Loucy (cell line): Measurements from ENCODE around the gene FGF11.

ENCODE experiments used
- H2AFZ ChIP-seq: fragments of 200-600 bp; sonication (generic); 2 replicates; pipeline ENCODE4 v1.6.0; 2016; ENCODE audit warnings: antibody characterized with exemption, mild to moderate bottlenecking, low read length, moderate library complexity
- H3F3A ChIP-seq: fragments of 200-600 bp; 2 replicates; pipeline ENCODE4 v1.6.0; 2016; ENCODE audit warnings: antibody characterized with exemption, low read depth, mild to moderate bottlenecking
- H3K27me3 ChIP-seq: fragments of 200-600 bp; sonication (generic); 2 replicates; pipeline ENCODE4 v1.6.1; 2014; ENCODE audit warnings: low read length, mild to moderate bottlenecking; ENCODE audit not compliant: insufficient read depth, poor library complexity, severe bottlenecking
- H3K36me3 ChIP-seq: fragments of 200-600 bp; sonication (generic); 2 replicates; pipeline ENCODE4 v1.6.1; 2016; ENCODE audit warnings: low read length; ENCODE audit not compliant: insufficient read depth
- H3K4me1 ChIP-seq: fragments of 200-600 bp; sonication (generic); 2 replicates; pipeline ENCODE4 v1.5.1; 2014; ENCODE audit warnings: low read length, mild to moderate bottlenecking; ENCODE audit not compliant: insufficient read depth, poor library complexity, severe bottlenecking
- H3K4me2 ChIP-seq: fragments of 200-600 bp; sonication (generic); 2 replicates; pipeline ENCODE4 v1.6.0; 2014; ENCODE audit warnings: antibody characterized with exemption, low read length, low read depth, mild to moderate bottlenecking; ENCODE audit not compliant: poor library complexity, severe bottlenecking
- H3K4me3 ChIP-seq: fragments of 200-600 bp; sonication (generic); 2 replicates; pipeline ENCODE4 v1.5.1; 2014; ENCODE audit warnings: low read length, mild to moderate bottlenecking, mixed read lengths; ENCODE audit not compliant: poor library complexity, severe bottlenecking
- H3K79me2 ChIP-seq: fragments of 200-600 bp; sonication (generic); 2 replicates; pipeline ENCODE4 v1.6.1; 2014; ENCODE audit warnings: low read length; ENCODE audit not compliant: insufficient read depth
- H3K9ac ChIP-seq: fragments of 200-600 bp; sonication (generic); 2 replicates; pipeline ENCODE4 v1.6.0; 2014; ENCODE audit warnings: mild to moderate bottlenecking, low read depth, low read length, moderate library complexity; ENCODE audit not compliant: poor library complexity, severe bottlenecking
- H3K9me2 ChIP-seq: fragments of 200-600 bp; sonication (generic); replicated peaks from 2 replicates; pipeline ENCODE4 v1.6.1; 2016; ENCODE audit warnings: low read depth, low read length, mixed read lengths
- H3K9me3 ChIP-seq: fragments of 200-600 bp; sonication (generic); 2 replicates; pipeline ENCODE4 v1.6.1; 2014; ENCODE audit warnings: mild to moderate bottlenecking, antibody characterized with exemption, low read length, low read depth; ENCODE audit not compliant: insufficient read depth
- H4K20me1 ChIP-seq: fragments of 200-600 bp; sonication (generic); 2 replicates; pipeline ENCODE4 v1.6.0; 2014; ENCODE audit warnings: antibody characterized with exemption, low read length, mild to moderate bottlenecking; ENCODE audit not compliant: insufficient read depth, poor library complexity, severe bottlenecking
- CTCF ChIP-seq: fragments of 200-600 bp; sonication (generic); conservative IDR thresholded peaks from 2 replicates; pipeline ENCODE4 v1.5.1; 2014; ENCODE audit warnings: mild to moderate bottlenecking, antibody characterized with exemption, low read length
- EZH2phosphoT487 ChIP-seq: fragments of 200-600 bp; IDR thresholded peaks from 2 replicates; pipeline ENCODE4 v1.6.1; 2018; ENCODE audit warnings: antibody characterized with exemption, mild to moderate bottlenecking, moderate library complexity, borderline replicate concordance

FGF11 gene

GRCh38 chr17:7416323-7416722, 23.0 kb upstream of the FGF11 start:
- Histone ChIP-seq H3K9me3 (no peaks in the 10 kb centered on the region), H3K36me3 (no peaks in the 10 kb centered on the region), H3K79me2 (no peaks in the 10 kb centered on the region), H3F3A (no peaks in the 10 kb centered on the region), H2AFZ (no peak overlapping the region), H3K9me2 (no peaks in the 10 kb centered on the region), H3K4me2 (no peak overlapping the region), H3K9ac (no peak overlapping the region), H3K4me3 (no peak overlapping the region), H4K20me1 (no peaks in the 10 kb centered on the region), H3K27me3 (no peaks in the 10 kb centered on the region), H3K4me1 (no peaks in the 10 kb centered on the region)
- TF ChIP-seq EZH2phosphoT487 (no peak), CTCF (no peak)

GRCh38 chr17:7417056-7417655, 22.2 kb upstream of the FGF11 start:
- no peaks in the 10 kb centered on the region for H3F3A ChIP-seq
- no peaks in the 10 kb centered on the region for H4K20me1 ChIP-seq
- no peaks in the 10 kb centered on the region for H3K79me2 ChIP-seq
- no peaks in the 10 kb centered on the region for H3K27me3 ChIP-seq
- no peak overlapping the region for H3K4me2 ChIP-seq
- H3K9ac ChIP-seq, result no peak overlapping the region
- H3K9me3 ChIP-seq, result no peaks in the 10 kb centered on the region
- no peak overlapping the region for H3K4me3 ChIP-seq
- H3K36me3 ChIP-seq, result no peaks in the 10 kb centered on the region
- no peak overlapping the region for H2AFZ ChIP-seq
- no peaks in the 10 kb centered on the region for H3K4me1 ChIP-seq
- TF ChIP-seq CTCF (no peak), EZH2phosphoT487 (no peak)
- H3K9me2 ChIP-seq, result no peaks in the 10 kb centered on the region

- no peak overlapping the region for H3K4me3 ChIP-seq
- no peaks in the 10 kb centered on the region for H3K9me3 ChIP-seq
- no peaks in the 10 kb centered on the region for H3F3A ChIP-seq
- no peaks in the 10 kb centered on the region for H3K27me3 ChIP-seq
- no peaks in the 10 kb centered on the region for H3K9me2 ChIP-seq
- H3K4me1 ChIP-seq, result no peaks in the 10 kb centered on the region
- H4K20me1 ChIP-seq, result no peaks in the 10 kb centered on the region
- H3K4me2 ChIP-seq, result no peak overlapping the region
- no peaks in the 10 kb centered on the region for H3K36me3 ChIP-seq
- H3K9ac ChIP-seq, result no peak overlapping the region
- TF ChIP-seq EZH2phosphoT487, result no peak
- TF ChIP-seq CTCF, result no peak
- H2AFZ ChIP-seq, result no peak overlapping the region
- H3K79me2 ChIP-seq, result no peaks in the 10 kb centered on the region
These were observed 20.7 kb upstream of the FGF11 start for GRCh38 chr17:7418472-7419152.
